GM12873 (cell line): ENCODE results near the gene CNN1.

Experiments
- CTCF ChIP-seq: IDR thresholded peaks from 2 replicates; pipeline ENCODE4 v1.5.1; 2012; ENCODE audit warnings: low read depth, mild to moderate bottlenecking, moderate library complexity, low read length, control low read depth; ENCODE audit not compliant: insufficient read depth; ENCODE audit errors: missing control alignments

The CNN1 gene

GRCh38 chr19:11587975-11588631, 49.5 kb downstream of the CNN1 start:
- no peak for TF ChIP-seq CTCF

GRCh38 chr19:11594084-11594483, 55.4 kb downstream of the CNN1 start:
- no peak for TF ChIP-seq CTCF

- TF ChIP-seq CTCF, result no peak
Measured at GRCh38 chr19:11596156-11596555, 57.5 kb downstream of the CNN1 start.

- TF ChIP-seq CTCF, result peak; percentile 14
Measured at GRCh38 chr19:11597202-11598102, 58.8 kb downstream of the CNN1 start, which contains the start of gene ZNF627. Gene ZNF627, plus strand, starts transcription at chr19:11597483. Its CDS starts 145 bp downstream, at chr19:11597628.

GRCh38 chr19:11598103-11598483, 59.4 kb downstream of the CNN1 start:
- TF ChIP-seq CTCF, result no peak

GRCh38 chr19:11598746-11599145, 60.1 kb downstream of the CNN1 start:
- TF ChIP-seq CTCF, result no peak
